GM19438 (cell line): ENCODE data around the gene SLC66A2.

Experiments
- ATAC-seq: cut with Tn5 transposase; IDR thresholded peaks from one replicate; pipeline ENCODE4 v1.9.1; 2021; ENCODE audit warnings: low read depth; ENCODE audit not compliant: unreplicated experiment

Gene SLC66A2

DNA sequence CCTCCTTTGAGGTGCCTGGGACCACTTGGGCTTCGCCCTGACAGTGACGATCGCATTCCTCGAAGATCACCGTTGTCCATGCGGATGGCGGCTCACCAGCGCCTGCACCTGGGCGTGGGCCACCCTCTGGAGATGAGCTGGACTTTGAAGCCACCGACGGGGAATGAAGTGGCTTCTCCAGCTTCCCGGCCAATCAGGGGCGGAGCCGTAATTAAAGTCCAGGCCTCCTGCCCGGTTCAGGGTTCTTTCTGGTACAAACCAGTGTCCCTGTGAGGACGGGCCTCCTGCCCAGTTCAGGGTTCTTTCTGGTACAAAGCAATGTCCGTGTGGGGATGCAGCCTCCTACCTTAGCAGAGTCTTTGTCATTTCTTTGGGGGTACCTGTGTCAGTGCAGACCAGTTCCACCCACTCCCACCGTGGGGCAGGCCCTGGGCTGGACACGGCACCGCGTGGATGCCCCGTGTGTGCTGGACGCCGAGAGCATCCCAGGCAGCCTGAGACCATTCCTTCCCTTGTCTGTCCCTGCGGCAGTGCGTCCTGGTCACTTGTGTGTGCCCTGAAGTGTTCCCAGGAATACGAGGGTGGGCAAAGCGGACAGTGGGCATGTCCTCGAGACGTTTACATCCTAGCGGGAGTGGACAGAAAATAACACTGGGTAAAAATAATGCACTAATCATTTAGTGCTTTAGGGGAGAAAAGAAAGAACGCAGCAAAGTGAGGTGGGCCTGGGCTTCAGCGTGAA, 98.7 kb downstream of the SLC66A2 start:
- no peak for ATAC-seq
